ENCODE results near the gene GSS. TPM values are rescaled to one million over a fixed set of nuclear protein-coding genes. Genes with fewer than 3 reads are reported as not detected.

Gene GSS
- total RNA-seq, 1 donor from 2014 or later: 37.2 TPM

GRCh38 chr20:34880215-34880850, 75.3 kb downstream of the GSS start:
- no peak overlapping the region for H3K4me3 Mint-ChIP-seq (ENCODE audit: unreplicated experiment)
- peaks cover 18% of the 10 kb centered on the region for H3K4me1 Mint-ChIP-seq (ENCODE audit: unreplicated experiment)
- no peaks in the 10 kb centered on the region for H3K9me3 Mint-ChIP-seq (ENCODE audit: unreplicated experiment)
- peaks cover 10% of the 10 kb centered on the region for H3K36me3 Mint-ChIP-seq (ENCODE audit: unreplicated experiment)
- no peaks in the 10 kb centered on the region for H3K27me3 Mint-ChIP-seq (ENCODE audit: unreplicated experiment)
- no peak for DNase-seq (ENCODE audit: extremely low spot score, unreplicated experiment)
- H3K27ac Mint-ChIP-seq (ENCODE audit: unreplicated experiment): no peak overlapping the region
- TF ChIP-seq CTCF (IDR thresholded peaks at IDR 0.05): no peak

Small RNA genes lying within 50 kb of the gene (microRNA-seq; reads per million reads assigned to microRNA genes)
- gene MIR499A (ENCODE audit: unreplicated experiment) (not detected), gene MIR499B (ENCODE audit: unreplicated experiment) (not detected)

Other genes starting within 250 kb of the GSS start
- gene NCOA6, start 130.2 kb downstream of the GSS start, total RNA-seq: 33.4 and 33.9 TPM in 2 replicates
- 32.8 and 37.0 TPM in 2 replicates for gene GGT7, start 83.0 kb downstream of the GSS start, total RNA-seq
- gene ACSS2, start 79.2 kb downstream of the GSS start, total RNA-seq: 28.2 and 31.1 TPM in 2 replicates
- 0.18 and 0.86 TPM in 2 replicates for gene MYH7B, start 62 bp upstream of the GSS start, total RNA-seq
- 83.0 TPM in 2 replicates for gene TRPC4AP, start 137.0 kb upstream of the GSS start, total RNA-seq
- gene EDEM2, start 191.5 kb upstream of the GSS start, total RNA-seq: 16.8 and 17.5 TPM in 2 replicates
- 3.2 and 3.3 TPM in 2 replicates for gene PROCR, start 216.3 kb upstream of the GSS start, total RNA-seq